Activated T-cell treated with anti-CD3 and anti-CD28 coated beads, Interleukin-2, amount 50 U/mL, for 4 hours (primary cell): ENCODE measurements around the gene SPATA31C2. TPM values are rescaled to one million over a fixed set of nuclear protein-coding genes. Genes with fewer than 3 reads are reported as not detected.
"Not testable (repeated sequence)": the region's sequence is repeated elsewhere in the genome, so short reads cannot be mapped to it uniquely, and the experiment has no call there.

Source experiments
- ATAC-seq, 2 donors: fragments of 200-7000 bp; cut with Tn5 transposase; one replicate each; pipeline ENCODE4 v1.10.0; 2021
- DNase-seq: peaks from one replicate; pipeline ENCODE4 v3.0.0-alpha.2; 2020
- H3K27me3 Mint-ChIP-seq: one replicate; pipeline ENCODE4 v1.8.0; 2021; ENCODE audit warnings: low read depth, mixed read lengths
- H3K36me3 Mint-ChIP-seq: one replicate; pipeline ENCODE4 v1.8.0; 2022; ENCODE audit warnings: mixed read lengths; ENCODE audit not compliant: insufficient read depth
- H3K4me1 Mint-ChIP-seq: one replicate; pipeline ENCODE4 v1.8.0; 2021; ENCODE audit warnings: low read depth, mixed read lengths
- H3K4me3 Mint-ChIP-seq: one replicate; pipeline ENCODE4 v1.8.0; 2021; ENCODE audit warnings: mild to moderate bottlenecking, moderate library complexity, mixed read lengths
- H3K9me3 Mint-ChIP-seq: one replicate; pipeline ENCODE4 v1.8.0; 2021; ENCODE audit warnings: mixed read lengths
- total RNA-seq, 3 donors: library from RNA; stranded (reverse); gene quantifications; one replicate each; pipeline ENCODE4 v1.2.1, GENCODE V29; 2021

SPATA31C2 gene
- total RNA-seq, 3 donors from 2014 or later, result 0.13 TPM; not detected in 2

- Mint-ChIP-seq H3K9me3 (peaks cover 3% of the 10 kb centered on the region), H3K4me1 (no peaks in the 10 kb centered on the region), H3K4me3 (no peak overlapping the region), H3K36me3 (no peaks in the 10 kb centered on the region), H3K27me3 (peaks cover 14% of the 10 kb centered on the region)
- no peak for ATAC-seq
- DNase-seq, result no peak
Observed at GRCh38 chr9:88166660-88167059, 28.4 kb upstream of the SPATA31C2 start.

- Mint-ChIP-seq H3K36me3 (no peaks in the 10 kb centered on the region), H3K9me3 (peaks cover 3% of the 10 kb centered on the region), H3K27me3 (peaks cover 29% of the 10 kb centered on the region), H3K4me1 (no peaks in the 10 kb centered on the region), H3K4me3 (no peak overlapping the region)
- no peak for ATAC-seq
- DNase-seq, result no peak
Observed at GRCh38 chr9:88164850-88165249, 26.6 kb upstream of the SPATA31C2 start.

- Mint-ChIP-seq H3K9me3 (peaks cover 3% of the 10 kb centered on the region), H3K36me3 (no peaks in the 10 kb centered on the region), H3K4me1 (no peaks in the 10 kb centered on the region), H3K4me3 (no peak overlapping the region), H3K27me3 (peaks cover 35% of the 10 kb centered on the region)
- ATAC-seq, result no peak
- no peak for DNase-seq
Observed at GRCh38 chr9:88161144-88161543, 22.9 kb upstream of the SPATA31C2 start.

- H3K36me3 Mint-ChIP-seq, result no peaks in the 10 kb centered on the region
- ATAC-seq, result no peak
- peaks cover 28% of the 10 kb centered on the region for H3K27me3 Mint-ChIP-seq
- H3K9me3 Mint-ChIP-seq, result no peaks in the 10 kb centered on the region
- H3K4me1 Mint-ChIP-seq, result peaks cover 2% of the 10 kb centered on the region
- H3K4me3 Mint-ChIP-seq, result no peak overlapping the region
- DNase-seq, result no peak
Observed at GRCh38 chr9:88143957-88144625, 5.8 kb upstream of the SPATA31C2 start.

GRCh38 chr9:88143179-88143578 is 4.9 kb upstream of the SPATA31C2 start:
- no peak for ATAC-seq
- H3K27me3 Mint-ChIP-seq, result peaks cover 25% of the 10 kb centered on the region

GRCh38 chr9:88133552-88133951 is 4.7 kb downstream of the SPATA31C2 start:
- not testable (repeated sequence) for H3K27me3 Mint-ChIP-seq, ATAC-seq, H3K36me3 Mint-ChIP-seq, H3K9me3 Mint-ChIP-seq, H3K4me1 Mint-ChIP-seq, DNase-seq, H3K4me3 Mint-ChIP-seq

More at GRCh38 chr9:88143179-88143578, 4.9 kb upstream of the SPATA31C2 start:
- peaks cover 2% of the 10 kb centered on the region for H3K4me1 Mint-ChIP-seq
- no peak overlapping the region for H3K4me3 Mint-ChIP-seq
- no peaks in the 10 kb centered on the region for H3K36me3 Mint-ChIP-seq
- no peaks in the 10 kb centered on the region for H3K9me3 Mint-ChIP-seq
- no peak for DNase-seq

GRCh38 chr9:88129556-88129955 is 8.7 kb downstream of the SPATA31C2 start:
- H3K27me3 Mint-ChIP-seq, ATAC-seq, H3K9me3 Mint-ChIP-seq, H3K36me3 Mint-ChIP-seq, H3K4me1 Mint-ChIP-seq, DNase-seq, H3K4me3 Mint-ChIP-seq: not testable (repeated sequence)

- not testable (repeated sequence) for DNase-seq, H3K4me3 Mint-ChIP-seq, H3K9me3 Mint-ChIP-seq, ATAC-seq, H3K4me1 Mint-ChIP-seq, H3K27me3 Mint-ChIP-seq, H3K36me3 Mint-ChIP-seq
Observed at GRCh38 chr9:88127700-88128300, 10.5 kb downstream of the SPATA31C2 start.

- not testable (repeated sequence) for H3K36me3 Mint-ChIP-seq, H3K4me3 Mint-ChIP-seq, DNase-seq, H3K27me3 Mint-ChIP-seq, H3K4me1 Mint-ChIP-seq, ATAC-seq, H3K9me3 Mint-ChIP-seq
Observed at GRCh38 chr9:88123413-88123812, 14.9 kb downstream of the SPATA31C2 start.

- DNase-seq, H3K36me3 Mint-ChIP-seq, H3K9me3 Mint-ChIP-seq, H3K4me1 Mint-ChIP-seq, H3K27me3 Mint-ChIP-seq, H3K4me3 Mint-ChIP-seq, ATAC-seq: not testable (repeated sequence)
Observed at GRCh38 chr9:88118121-88118520, 20.2 kb downstream of the SPATA31C2 start.

- H3K9me3 Mint-ChIP-seq, DNase-seq, H3K4me3 Mint-ChIP-seq, H3K36me3 Mint-ChIP-seq, ATAC-seq, H3K4me1 Mint-ChIP-seq, H3K27me3 Mint-ChIP-seq: not testable (repeated sequence)
Observed at GRCh38 chr9:88114968-88115612, 23.2 kb downstream of the SPATA31C2 start.

GRCh38 chr9:88114283-88114967 is 23.9 kb downstream of the SPATA31C2 start:
- H3K9me3 Mint-ChIP-seq, H3K27me3 Mint-ChIP-seq, ATAC-seq, DNase-seq, H3K36me3 Mint-ChIP-seq, H3K4me3 Mint-ChIP-seq, H3K4me1 Mint-ChIP-seq: not testable (repeated sequence)

- H3K9me3 Mint-ChIP-seq, DNase-seq, H3K4me3 Mint-ChIP-seq, H3K36me3 Mint-ChIP-seq, H3K4me1 Mint-ChIP-seq, H3K27me3 Mint-ChIP-seq, ATAC-seq: not testable (repeated sequence)
Observed at GRCh38 chr9:88113156-88114130, 24.8 kb downstream of the SPATA31C2 start.

GRCh38 chr9:88110026-88110425 is 28.2 kb downstream of the SPATA31C2 start:
- ATAC-seq, result no peak
- Mint-ChIP-seq H3K4me1 (no peaks in the 10 kb centered on the region), H3K4me3 (no peak overlapping the region), H3K9me3 (no peaks in the 10 kb centered on the region), H3K36me3 (no peaks in the 10 kb centered on the region), H3K27me3 (peaks cover 20% of the 10 kb centered on the region)
- no peak for DNase-seq
